SIG-M5 treated with dmso at 0.1 percent for 504 hours (cell line): ENCODE results near the gene COX6B1.
"Not testable (repeated sequence)": the region's sequence is repeated elsewhere in the genome, so short reads cannot be mapped to it uniquely, and the experiment has no call there.

Source experiments
- DNase-seq: peaks from one replicate; lab custom pipeline; 2025; ENCODE audit not compliant: unreplicated experiment; lab: John Stamatoyannopoulos, UW

COX6B1 gene

GRCh38 chr19:35665157-35665556 is 17.0 kb downstream of the COX6B1 start:
- no peak for DNase-seq

- no peak for DNase-seq
Measured at GRCh38 chr19:35665604-35666003, 17.5 kb downstream of the COX6B1 start.

- DNase-seq = no peak
Measured at GRCh38 chr19:35666251-35666913, 18.3 kb downstream of the COX6B1 start, which contains the start of gene UPK1A. TSS of gene UPK1A (plus strand) at chr19:35666517. CDS start at chr19:35666813, 296 bp downstream.

- DNase-seq = no peak
Measured at GRCh38 chr19:35669566-35669965, 21.4 kb downstream of the COX6B1 start.

- DNase-seq = no peak
Measured at GRCh38 chr19:35669974-35670373, 21.9 kb downstream of the COX6B1 start.

- DNase-seq = no peak
Measured at GRCh38 chr19:35670686-35671085, 22.6 kb downstream of the COX6B1 start.

- peak; percentile 23 for DNase-seq
Measured at GRCh38 chr19:35671818-35672217, 23.7 kb downstream of the COX6B1 start.

- DNase-seq = no peak
Measured at GRCh38 chr19:35673121-35673804, 25.1 kb downstream of the COX6B1 start.

GRCh38 chr19:35675589-35676140 is 27.5 kb downstream of the COX6B1 start:
- DNase-seq = no peak

- DNase-seq = no peak
Measured at GRCh38 chr19:35689836-35690235, 41.7 kb downstream of the COX6B1 start.

GRCh38 chr19:35691106-35691505 is 43.0 kb downstream of the COX6B1 start:
- DNase-seq = not testable (repeated sequence)

GRCh38 chr19:35692010-35692409 is 43.9 kb downstream of the COX6B1 start:
- DNase-seq = no peak

- no peak for DNase-seq
Measured at GRCh38 chr19:35693422-35693821, 45.3 kb downstream of the COX6B1 start.

GRCh38 chr19:35693835-35694599 is 45.9 kb downstream of the COX6B1 start:
- peak; percentile 85 for DNase-seq

GRCh38 chr19:35695895-35696422 is 47.8 kb downstream of the COX6B1 start:
- no peak for DNase-seq

GRCh38 chr19:35696835-35697234 is 48.7 kb downstream of the COX6B1 start:
- DNase-seq = no peak

- DNase-seq = peak; percentile 97
Measured at GRCh38 chr19:35702223-35703012, 54.3 kb downstream of the COX6B1 start.

- no peak for DNase-seq
Measured at GRCh38 chr19:35703343-35703742, 55.2 kb downstream of the COX6B1 start.

- DNase-seq = no peak
Measured at GRCh38 chr19:35704218-35704617, 56.1 kb downstream of the COX6B1 start, which contains the start of gene ZBTB32. TSS of gene ZBTB32 (plus strand) at chr19:35704558. CDS start at chr19:35714627, 10,069 bp downstream.
